GM19455 (cell line): ENCODE data around the gene GNG14.
"Not testable (repeated sequence)": the region's sequence is repeated elsewhere in the genome, so short reads cannot be mapped to it uniquely, and the experiment has no call there.

Source experiments
- ATAC-seq: cut with Tn5 transposase; IDR thresholded peaks from one replicate; pipeline ENCODE4 v1.9.1; 2021; ENCODE audit not compliant: unreplicated experiment

The GNG14 gene

GRCh38 chr19:12723381-12723640, 35.5 kb downstream of the GNG14 start:
- ATAC-seq, result no peak

GRCh38 chr19:12723641-12724426, 36.0 kb downstream of the GNG14 start, which contains the start of gene TNPO2:
Gene TNPO2 (minus strand): TSS chr19:12723932. CDS start chr19:12720977, 2,955 bp downstream.
- ATAC-seq, result no peak

- ATAC-seq, result not testable (repeated sequence)
These were observed 37.8 kb downstream of the GNG14 start for GRCh38 chr19:12725612-12726011.

GRCh38 chr19:12726988-12727316, 39.2 kb downstream of the GNG14 start:
- ATAC-seq, result no peak

- no peak for ATAC-seq
These were observed 40.1 kb downstream of the GNG14 start for GRCh38 chr19:12727745-12728433.

- no peak for ATAC-seq
These were observed 42.3 kb downstream of the GNG14 start for GRCh38 chr19:12730064-12730463.

GRCh38 chr19:12731337-12731736, 43.5 kb downstream of the GNG14 start:
- no peak for ATAC-seq

GRCh38 chr19:12733369-12734214, 45.8 kb downstream of the GNG14 start:
- no peak for ATAC-seq

- ATAC-seq, result peak; percentile 58
These were observed 49.4 kb downstream of the GNG14 start, which contains the start of gene GET3 for GRCh38 chr19:12736995-12737834. Gene GET3 (plus strand): TSS chr19:12737497. CDS start chr19:12737506, 9 bp downstream.

- no peak for ATAC-seq
These were observed 50.1 kb downstream of the GNG14 start for GRCh38 chr19:12737835-12738351.
